Fibroblast of the aortic adventitia (primary cell): ENCODE results near the gene PC. TPM values are rescaled to one million over a fixed set of nuclear protein-coding genes. Genes with fewer than 3 reads are reported as not detected.

Experiments used
- DNase-seq: peaks from one replicate; pipeline ENCODE4 v3.0.0-alpha.2; 2010; ENCODE audit warnings: low read depth
- H3K4me3 ChIP-seq: 2 replicates; pipeline ENCODE4 v1.5.1; 2011; ENCODE audit warnings: low read depth, mild to moderate bottlenecking, control low read depth, low read length, moderate library complexity
- total RNA-seq: library from RNA; depleted of rRNA; stranded (reverse); fragments of >200 nt; gene quantifications from 2 replicates; pipeline ENCODE4 v1.2.3, GENCODE V29; 2012; ENCODE audit warnings: low replicate concordance
- TF ChIP-seq, protein P1 (sequence below): IDR thresholded peaks from 2 replicates; pipeline ENCODE4 v1.5.1; 2011; ENCODE audit warnings: mild to moderate bottlenecking, low read length, control low read depth, inconsistent platforms; ENCODE audit not compliant: insufficient read depth

The PC gene
- total RNA-seq, 1 donor = 12.7 TPM

DNA sequence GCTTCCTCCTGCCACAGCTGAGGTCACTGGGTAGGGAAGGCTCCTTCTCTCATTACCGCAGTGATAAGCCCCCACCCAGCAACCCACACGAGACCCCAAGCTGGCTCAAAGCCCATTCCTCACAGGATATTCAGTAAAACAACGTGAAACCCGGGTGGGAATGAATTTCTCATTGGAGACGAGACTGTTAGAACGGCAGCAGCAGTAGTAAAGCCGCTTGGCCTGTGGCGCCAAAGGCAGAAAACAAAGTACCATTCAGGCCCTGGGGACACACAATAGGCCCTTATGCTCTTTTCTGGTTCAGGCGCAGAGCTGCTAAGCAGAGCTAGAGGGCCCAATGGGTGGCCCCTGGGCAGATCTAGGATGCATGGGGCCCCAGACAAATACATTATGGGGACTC lies 45.3 kb downstream of the PC start:
- DNase-seq = no peak
- no peak overlapping the region for H3K4me3 ChIP-seq
- TF ChIP-seq, protein P1, sequence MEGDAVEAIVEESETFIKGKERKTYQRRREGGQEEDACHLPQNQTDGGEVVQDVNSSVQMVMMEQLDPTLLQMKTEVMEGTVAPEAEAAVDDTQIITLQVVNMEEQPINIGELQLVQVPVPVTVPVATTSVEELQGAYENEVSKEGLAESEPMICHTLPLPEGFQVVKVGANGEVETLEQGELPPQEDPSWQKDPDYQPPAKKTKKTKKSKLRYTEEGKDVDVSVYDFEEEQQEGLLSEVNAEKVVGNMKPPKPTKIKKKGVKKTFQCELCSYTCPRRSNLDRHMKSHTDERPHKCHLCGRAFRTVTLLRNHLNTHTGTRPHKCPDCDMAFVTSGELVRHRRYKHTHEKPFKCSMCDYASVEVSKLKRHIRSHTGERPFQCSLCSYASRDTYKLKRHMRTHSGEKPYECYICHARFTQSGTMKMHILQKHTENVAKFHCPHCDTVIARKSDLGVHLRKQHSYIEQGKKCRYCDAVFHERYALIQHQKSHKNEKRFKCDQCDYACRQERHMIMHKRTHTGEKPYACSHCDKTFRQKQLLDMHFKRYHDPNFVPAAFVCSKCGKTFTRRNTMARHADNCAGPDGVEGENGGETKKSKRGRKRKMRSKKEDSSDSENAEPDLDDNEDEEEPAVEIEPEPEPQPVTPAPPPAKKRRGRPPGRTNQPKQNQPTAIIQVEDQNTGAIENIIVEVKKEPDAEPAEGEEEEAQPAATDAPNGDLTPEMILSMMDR = no peak

DNA sequence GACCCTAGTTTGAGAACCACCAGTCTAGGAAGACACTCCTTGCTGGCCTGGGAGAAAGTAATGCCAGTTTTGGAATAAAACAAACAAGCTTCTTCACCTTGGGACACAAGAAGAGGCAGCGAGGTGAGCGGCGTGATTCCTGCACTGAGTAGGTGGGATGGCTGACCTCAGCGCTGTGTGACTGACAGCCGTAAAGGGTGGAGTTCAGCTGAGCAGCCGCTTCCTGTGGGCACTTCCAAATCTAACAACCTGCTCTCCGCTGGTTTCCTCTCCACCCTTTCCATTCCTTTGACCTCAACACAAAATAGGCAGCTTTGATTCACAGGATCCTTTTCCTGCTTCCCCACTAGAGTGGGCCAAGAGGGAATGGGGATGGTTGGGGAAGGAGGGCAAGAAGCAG lies 45.8 kb downstream of the PC start:
- DNase-seq = no peak
- TF ChIP-seq, protein P1 = no peak
- no peak overlapping the region for H3K4me3 ChIP-seq

GRCh38 chr11:66910669-66911068 lies 47.5 kb downstream of the PC start:
- TF ChIP-seq, protein P1 = no peak
- no peak overlapping the region for H3K4me3 ChIP-seq
- no peak for DNase-seq

GRCh38 chr11:66910016-66910415 lies 48.2 kb downstream of the PC start:
- TF ChIP-seq, protein P1 = no peak
- H3K4me3 ChIP-seq = no peak overlapping the region
- DNase-seq = no peak

DNA sequence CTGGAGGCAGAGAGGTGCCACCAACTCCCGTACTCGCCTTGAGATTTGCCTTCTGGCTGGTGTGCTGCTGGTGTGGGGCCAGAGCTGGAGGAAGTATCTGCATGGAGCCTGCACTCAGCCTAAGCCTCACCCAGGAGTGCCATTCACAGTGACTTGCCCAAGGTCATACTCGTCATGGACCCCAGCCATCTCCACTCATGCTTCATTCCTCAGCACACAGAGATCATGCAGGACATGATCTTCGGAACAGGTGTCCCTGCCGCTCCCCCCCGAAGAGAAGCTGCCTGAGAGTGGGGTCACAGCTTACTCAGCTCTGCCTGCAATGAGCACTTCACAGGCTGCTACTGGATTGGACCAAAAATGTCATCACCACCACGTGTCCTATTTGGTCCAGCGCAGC lies 49.0 kb downstream of the PC start:
- no peak overlapping the region for H3K4me3 ChIP-seq
- DNase-seq = no peak
- TF ChIP-seq, protein P1 = no peak

DNA sequence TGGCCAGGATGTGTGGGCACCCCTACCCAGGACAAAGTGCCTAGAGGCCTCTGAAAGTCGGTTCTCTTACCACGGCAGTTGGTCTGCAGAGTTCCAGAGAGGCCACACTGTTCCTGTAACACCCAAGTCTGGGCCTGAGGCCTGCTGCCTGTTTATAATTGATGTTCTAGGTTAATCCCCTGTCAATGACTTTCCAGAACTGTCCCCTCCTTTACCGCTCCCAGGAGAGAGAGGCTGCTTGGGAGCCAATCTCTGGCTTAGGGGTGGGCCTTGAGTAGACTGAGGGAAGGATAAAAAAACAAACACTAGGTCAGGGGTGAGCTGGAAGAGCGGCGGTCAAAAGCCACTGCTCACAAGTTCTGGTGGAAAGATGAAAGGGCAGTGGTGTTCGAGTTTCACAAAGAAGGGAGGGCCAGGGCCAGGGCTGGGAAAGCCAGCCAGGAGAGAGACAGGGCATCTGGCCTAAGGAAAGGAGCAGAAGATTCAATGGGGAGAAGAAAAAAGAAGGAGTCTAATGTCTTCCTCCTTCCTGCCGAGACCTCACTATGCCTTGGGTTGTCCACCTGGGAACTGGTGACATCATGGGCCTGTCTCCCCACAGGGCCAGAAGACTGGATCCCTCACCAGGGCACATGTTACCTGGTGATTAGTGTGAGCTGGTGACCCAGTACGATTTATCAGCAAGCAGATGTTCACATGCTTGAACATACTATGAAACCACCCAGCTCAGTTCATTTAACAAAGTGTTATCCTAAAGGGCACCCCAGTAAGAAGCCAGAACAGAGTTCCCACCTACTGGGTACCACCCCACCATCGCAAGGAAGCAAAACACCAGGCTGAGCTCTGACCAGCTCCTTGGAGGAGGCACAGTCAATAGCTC lies 50.2 kb downstream of the PC start:
- H3K4me3 ChIP-seq = no peak overlapping the region
- no peak for DNase-seq
- TF ChIP-seq, protein P1 = no peak
